CD4-positive, alpha-beta T cell (primary cell): ENCODE measurements around the gene DDX5. TPM values are rescaled to one million over a fixed set of nuclear protein-coding genes. Genes with fewer than 3 reads are reported as not detected.

Experiments used
- ATAC-seq: fragments of 200-7000 bp; cut with Tn5 transposase; one replicate; pipeline ENCODE4 v1.10.0; 2022; ENCODE audit warnings: mild to moderate bottlenecking; ENCODE audit not compliant: poor library complexity
- CTCF ChIA-PET: fragments of 350-600 bp; sonication (Branson Sonifier 250); formaldehyde crosslinking; loops from one replicate; lab custom pipeline; 2021; ENCODE audit warnings: antibody characterized with exemption, inconsistent platforms; lab: Charles Lee
- POLR2A ChIA-PET: fragments of 350-600 bp; sonication (Branson Sonifier 250); formaldehyde crosslinking; loops from one replicate; lab custom pipeline; 2021; ENCODE audit warnings: antibody characterized with exemption, inconsistent platforms; lab: Charles Lee
- DNase-seq, 14 experiments: peaks; one replicate each; pipeline ENCODE4 v3.0.0-alpha.2; 2013 to 2020; ENCODE audit warnings: mixed read lengths in 2 of 14
- H3K27ac ChIP-seq, 2 donors: one replicate each; pipeline versions ENCODE4 v1.5.1 to v1.7.0; 2013; ENCODE audit warnings: low read length in 2 of 2, low read depth in 1 of 2, mild to moderate bottlenecking in 1 of 2
- H3K27me3 ChIP-seq, 2 experiments: 1 replicate in 1 of 2; 2 replicates in 1 of 2; pipeline versions ENCODE4 v1.6.1 to v1.7.0; 2013; ENCODE audit warnings: low read length in 2 of 2, control low read depth in 1 of 2, mild to moderate bottlenecking in 1 of 2, moderate library complexity in 1 of 2; ENCODE audit not compliant: insufficient read depth in 2 of 2, control insufficient read depth in 1 of 2
- H3K36me3 ChIP-seq: one replicate; pipeline ENCODE4 v1.6.1; 2013; ENCODE audit warnings: low read length, control low read depth; ENCODE audit not compliant: insufficient read depth
- H3K4me1 ChIP-seq: one replicate; pipeline ENCODE4 v1.6.1; 2013; ENCODE audit warnings: low read length, control low read depth; ENCODE audit not compliant: insufficient read depth
- H3K4me3 ChIP-seq: one replicate; pipeline ENCODE4 v1.5.1; 2013; ENCODE audit warnings: mild to moderate bottlenecking, low read length, moderate library complexity
- H3K9me3 ChIP-seq, 2 experiments: 1 replicate in 1 of 2; 2 replicates in 1 of 2; pipeline versions ENCODE4 v1.6.1 to v1.7.0; 2013; ENCODE audit warnings: low read length in 2 of 2, mild to moderate bottlenecking in 2 of 2, control low read depth in 1 of 2, moderate library complexity in 1 of 2; ENCODE audit not compliant: control insufficient read depth in 1 of 2, insufficient read depth in 1 of 2
- H3K27ac Mint-ChIP-seq: one replicate; pipeline ENCODE4 v1.8.0; 2020; ENCODE audit warnings: mixed read lengths
- H3K27me3 Mint-ChIP-seq: one replicate; pipeline ENCODE4 v1.8.0; 2021; ENCODE audit warnings: mixed read lengths
- H3K36me3 Mint-ChIP-seq: one replicate; pipeline ENCODE4 v1.8.0; 2021; ENCODE audit warnings: low read depth, mixed read lengths
- H3K4me1 Mint-ChIP-seq: one replicate; pipeline ENCODE4 v1.8.0; 2021; ENCODE audit warnings: low read depth, mixed read lengths
- H3K4me3 Mint-ChIP-seq: one replicate; pipeline ENCODE4 v1.8.0; 2020; ENCODE audit warnings: mild to moderate bottlenecking, mixed read lengths
- H3K9me3 Mint-ChIP-seq: one replicate; pipeline ENCODE4 v1.8.0; 2020; ENCODE audit warnings: mixed read lengths
- CTCF ChIP-seq: fragments of 200-600 bp; IDR thresholded peaks from one replicate; pipeline ENCODE4 v1.8.0; 2022; ENCODE audit warnings: antibody characterized with exemption, mild to moderate bottlenecking
- intact Hi-C, 2 experiments: fragments of 100-400 bp; cut with DNase I in 1 of 2; cut with micrococcal nuclease in 1 of 2; formaldehyde crosslinking; loops; one replicate each; pipeline versions ENCODE4 v1.15.1 to v1.9.0; 2023 to 2025; cut with DNase I, micrococcal nuclease
- total RNA-seq, 174 experiments: library from RNA in 2 of 174; stranded (reverse) in 2 of 174; gene quantifications; one replicate each; pipeline ENCODE4 v1.2.3 and lab custom pipeline; 2021 to 2026

DDX5 gene
- total RNA-seq, 2 experiments from 2014 or later: 2,388 to 2,534 TPM

GRCh38 chr17:64551461-64551860 lies 45.4 kb upstream of the DDX5 start:
- H3K4me3 Mint-ChIP-seq: no peak overlapping the region
- peaks cover 54% of the 10 kb centered on the region for H3K36me3 ChIP-seq
- intact Hi-C loops: no loop called here
- CTCF ChIA-PET: no interaction called here
- H3K27me3 ChIP-seq: no peaks in the 10 kb centered on the region
- H3K27ac ChIP-seq: no peak overlapping the region
- no peaks in the 10 kb centered on the region for H3K4me1 ChIP-seq
- POLR2A ChIA-PET: interaction anchor here (0.6 to 1.8 kb wide), 2 partner anchors 19 to 45 kb away, joined by 3 to 8 read pairs; partner anchors contain the start of genes CEP95 and DDX5
- no peak overlapping the region for H3K4me3 ChIP-seq
- peaks cover 76% of the 10 kb centered on the region for H3K36me3 Mint-ChIP-seq
- TF ChIP-seq CTCF: no peak
- H3K4me1 Mint-ChIP-seq: no peaks in the 10 kb centered on the region
- no peak for ATAC-seq
- H3K27ac Mint-ChIP-seq: peak overlapping the region; percentile 36
- H3K9me3 ChIP-seq: no peaks in the 10 kb centered on the region
- DNase-seq: no peak
- H3K27me3 Mint-ChIP-seq: no peaks in the 10 kb centered on the region
- H3K9me3 Mint-ChIP-seq: no peaks in the 10 kb centered on the region

- Histone ChIP-seq H3K27ac (no peak overlapping the region), H3K27me3 (no peaks in the 10 kb centered on the region), H3K4me1 (no peaks in the 10 kb centered on the region), H3K4me3 (no peak overlapping the region), H3K9me3 (no peaks in the 10 kb centered on the region), H3K36me3 (peaks cover 54% of the 10 kb centered on the region)
- Mint-ChIP-seq H3K4me3 (no peak overlapping the region), H3K4me1 (no peaks in the 10 kb centered on the region), H3K27ac (no peak overlapping the region), H3K36me3 (peaks cover 82% of the 10 kb centered on the region), H3K27me3 (no peaks in the 10 kb centered on the region), H3K9me3 (no peaks in the 10 kb centered on the region)
- no peak for TF ChIP-seq CTCF
- ChIA-PET CTCF (no interaction called here), POLR2A (no interaction called here)
- intact Hi-C loops: no loop called here
- ATAC-seq: no peak
- no peak for DNase-seq
Observed at GRCh38 chr17:64547319-64547718, 41.2 kb upstream of the DDX5 start.

- H3K4me3 Mint-ChIP-seq: no peak overlapping the region
- Histone ChIP-seq H3K4me1 (no peaks in the 10 kb centered on the region), H3K36me3 (peaks cover 51% of the 10 kb centered on the region), H3K4me3 (no peak overlapping the region), H3K27ac (no peak overlapping the region), H3K27me3 (no peaks in the 10 kb centered on the region), H3K9me3 (no peaks in the 10 kb centered on the region)
- no peak for ATAC-seq
- H3K4me1 Mint-ChIP-seq: no peaks in the 10 kb centered on the region
- ChIA-PET CTCF (no interaction called here), POLR2A (no interaction called here)
- TF ChIP-seq CTCF: no peak
- H3K27me3 Mint-ChIP-seq: no peaks in the 10 kb centered on the region
- DNase-seq: no peak
- no peaks in the 10 kb centered on the region for H3K9me3 Mint-ChIP-seq
- intact Hi-C loops: no loop called here
- H3K27ac Mint-ChIP-seq: no peak overlapping the region
- peaks cover 82% of the 10 kb centered on the region for H3K36me3 Mint-ChIP-seq
Observed at GRCh38 chr17:64546716-64547115, 40.6 kb upstream of the DDX5 start.
